UCSD-AML1 (cell line): ENCODE data around the gene IL17C.

Experiments
- DNase-seq: peaks from one replicate; lab custom pipeline; 2025; ENCODE audit not compliant: unreplicated experiment; lab: John Stamatoyannopoulos, UW

IL17C gene, protein sequence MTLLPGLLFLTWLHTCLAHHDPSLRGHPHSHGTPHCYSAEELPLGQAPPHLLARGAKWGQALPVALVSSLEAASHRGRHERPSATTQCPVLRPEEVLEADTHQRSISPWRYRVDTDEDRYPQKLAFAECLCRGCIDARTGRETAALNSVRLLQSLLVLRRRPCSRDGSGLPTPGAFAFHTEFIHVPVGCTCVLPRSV

DNA sequence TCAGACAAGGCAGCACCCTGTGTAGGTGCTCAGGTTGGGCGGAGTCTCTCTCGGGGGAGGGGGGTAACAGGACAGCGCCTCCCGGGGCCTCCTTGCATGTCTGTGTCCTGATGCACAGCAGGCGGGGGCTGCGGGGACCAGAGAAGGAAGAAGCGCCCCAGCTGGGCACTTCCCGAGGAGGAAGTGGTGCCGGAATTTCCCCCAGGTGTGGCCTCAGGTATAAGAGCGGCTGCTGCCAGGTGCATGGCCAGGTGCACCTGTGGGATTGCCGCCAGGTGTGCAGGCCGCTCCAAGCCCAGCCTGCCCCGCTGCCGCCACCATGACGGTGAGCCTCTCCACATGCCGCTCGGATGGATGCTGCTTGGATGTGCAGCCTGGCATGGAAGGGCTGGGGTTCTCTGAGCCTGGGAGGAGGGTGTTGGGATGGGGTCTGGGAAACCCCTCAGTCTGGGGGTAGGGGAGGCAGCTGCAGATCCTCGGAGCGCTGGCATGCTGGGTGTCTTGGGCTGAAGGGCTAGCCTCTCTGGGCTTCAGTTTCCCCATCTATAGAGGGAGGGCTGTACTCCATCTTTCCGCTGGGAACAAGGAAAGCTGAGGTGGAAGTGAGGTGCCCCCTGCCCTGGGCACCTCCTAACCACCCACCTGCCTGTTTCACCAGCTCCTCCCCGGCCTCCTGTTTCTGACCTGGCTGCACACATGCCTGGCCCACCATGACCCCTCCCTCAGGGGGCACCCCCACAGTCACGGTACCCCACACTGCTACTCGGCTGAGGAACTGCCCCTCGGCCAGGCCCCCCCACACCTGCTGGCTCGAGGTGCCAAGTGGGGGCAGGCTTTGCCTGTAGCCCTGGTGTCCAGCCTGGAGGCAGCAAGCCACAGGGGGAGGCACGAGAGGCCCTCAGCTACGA is at the start of gene IL17C:
Gene IL17C (plus strand): TSS at position 250 of the 908 bp plus-strand sequence. CDS start 70 bp downstream, at position 320.
- no peak for DNase-seq

DNA sequence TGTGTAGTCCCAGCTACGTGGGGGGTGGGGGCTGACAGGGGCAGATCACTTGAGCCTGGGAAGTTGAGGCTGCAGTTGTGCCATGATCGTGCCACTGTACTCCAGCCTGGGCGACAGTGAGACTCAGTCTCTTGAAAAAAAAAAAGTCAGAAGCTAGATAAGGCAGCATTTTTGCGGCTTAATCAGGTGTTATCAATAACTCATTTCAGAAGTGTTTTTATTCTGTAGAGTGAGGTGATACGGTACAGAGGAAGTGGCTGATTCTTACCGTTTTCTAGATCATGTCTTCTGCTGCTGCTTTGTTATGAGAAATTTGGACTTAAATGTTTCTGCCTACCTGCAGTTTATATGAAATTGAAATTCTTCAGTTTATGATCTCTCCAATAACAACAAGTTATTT is 49.6 kb upstream of the IL17C start:
- no peak for DNase-seq

DNA sequence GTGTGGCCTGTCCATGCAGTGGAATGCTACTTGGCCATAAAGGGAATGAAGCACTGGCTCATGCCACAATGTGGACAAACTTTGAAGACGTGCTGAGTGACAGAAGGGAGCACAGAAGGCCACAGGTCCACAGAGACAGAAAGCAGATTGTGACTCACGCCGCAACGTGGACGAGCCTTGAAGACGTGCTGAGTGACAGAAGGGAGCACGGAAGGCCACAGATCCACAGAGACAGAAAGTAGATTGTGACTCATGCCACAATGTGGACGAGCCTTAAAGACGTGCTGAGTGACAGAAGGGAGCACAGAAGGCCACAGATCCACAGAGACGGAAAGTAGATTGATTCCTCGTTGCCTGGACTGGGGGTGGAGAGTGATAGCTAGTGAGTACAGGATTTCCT is 48.9 kb upstream of the IL17C start:
- DNase-seq = no peak

DNA sequence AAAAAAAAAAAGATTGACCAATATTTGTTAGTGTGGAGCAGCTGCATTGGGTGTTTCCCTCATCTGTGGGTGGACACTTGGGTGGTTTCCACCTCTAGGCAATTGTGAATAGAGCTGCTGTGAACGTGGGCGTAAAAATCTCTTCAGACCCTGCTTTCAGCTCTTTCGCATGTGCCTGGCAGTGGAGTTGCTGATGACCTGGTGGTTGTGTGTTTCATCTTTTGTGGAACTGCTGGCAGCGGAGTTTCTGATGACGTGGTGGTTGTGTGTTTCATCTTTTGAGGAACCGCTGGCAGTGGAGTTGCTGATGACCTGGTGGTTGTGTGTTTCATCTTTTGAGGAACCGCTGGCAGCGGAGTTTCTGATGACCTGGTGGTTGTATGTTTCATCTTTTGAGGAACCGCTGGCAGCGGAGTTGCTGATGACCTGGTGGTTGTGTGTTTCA is 46.8 kb upstream of the IL17C start:
- no peak for DNase-seq

DNA sequence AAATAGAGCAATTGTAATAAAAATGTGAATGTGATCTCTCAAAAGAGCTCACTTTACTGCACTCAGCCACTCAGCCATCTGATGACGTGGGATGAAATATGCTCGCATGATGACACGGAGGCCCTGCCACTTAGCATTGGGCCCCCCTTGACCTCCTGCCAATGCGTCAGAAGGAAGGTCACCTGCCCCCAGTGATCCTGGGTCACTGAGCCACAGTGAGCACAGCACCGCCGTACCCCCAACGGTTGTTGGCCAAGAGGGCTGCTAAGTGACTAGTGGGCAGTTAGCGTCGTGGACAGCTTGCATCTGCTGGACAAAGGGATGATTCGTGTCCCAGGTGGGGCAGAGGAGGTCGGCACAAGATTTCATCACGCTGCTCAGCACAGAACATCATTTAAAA is 45.3 kb upstream of the IL17C start:
- no peak for DNase-seq

DNA sequence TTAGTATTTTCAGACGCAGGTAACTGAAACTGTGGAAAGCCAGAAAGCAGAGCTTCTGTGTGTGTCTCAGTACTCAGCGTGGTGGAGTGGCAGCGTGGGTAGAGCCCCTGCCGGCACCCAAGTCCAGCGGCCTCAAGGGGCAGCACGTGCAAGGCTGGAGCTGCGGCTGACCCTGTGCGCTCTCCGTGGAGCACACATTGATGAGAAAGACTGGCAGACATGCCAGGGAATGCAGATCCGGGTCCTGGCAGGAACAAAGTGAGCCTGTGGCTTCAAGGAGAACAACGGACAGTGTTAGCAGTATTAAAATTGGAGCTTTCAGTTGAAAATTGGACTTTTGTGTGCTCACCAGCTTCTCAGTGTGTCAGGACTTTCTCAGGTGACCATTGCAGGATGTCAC is 44.9 kb upstream of the IL17C start:
- no peak for DNase-seq

DNA sequence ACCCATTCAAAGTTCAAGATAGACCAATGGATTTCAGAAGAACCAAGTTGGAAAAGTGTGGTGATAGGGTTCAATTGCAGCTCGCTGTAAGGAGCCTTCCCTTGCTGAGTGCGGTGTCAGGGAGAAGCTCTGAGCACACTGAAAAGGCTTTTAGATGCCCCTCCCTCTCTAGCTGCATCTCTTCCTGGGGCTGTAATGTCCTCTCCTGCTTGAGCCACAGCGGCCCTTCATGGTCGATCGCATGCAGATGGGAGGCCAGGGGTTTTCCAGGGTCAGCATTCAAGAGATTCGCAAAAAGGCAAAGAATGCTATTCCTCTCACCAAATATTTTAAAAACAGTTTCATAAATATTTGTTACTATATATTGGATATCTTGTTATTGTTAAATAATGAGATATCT is 44.5 kb upstream of the IL17C start:
- DNase-seq = no peak

DNA sequence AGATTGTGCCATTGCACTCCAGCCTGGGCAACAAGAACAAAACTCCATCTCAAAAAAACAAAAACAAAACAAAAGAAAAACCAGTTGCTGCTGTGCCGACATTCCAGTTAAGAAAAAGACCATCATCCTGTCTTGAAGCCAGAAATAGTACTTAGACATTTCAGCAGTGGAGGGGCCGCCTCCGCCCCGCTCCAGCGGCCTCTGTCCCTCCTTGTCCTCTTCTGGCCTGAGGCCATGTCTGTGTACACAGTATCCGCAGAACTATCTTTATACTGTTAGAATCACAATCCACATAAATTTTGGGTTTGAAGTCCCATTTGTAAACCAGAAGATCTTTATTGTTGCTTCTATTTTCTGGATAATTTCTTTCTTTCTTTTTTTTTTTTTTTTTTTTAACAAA is 43.3 kb upstream of the IL17C start:
- no peak for DNase-seq

DNA sequence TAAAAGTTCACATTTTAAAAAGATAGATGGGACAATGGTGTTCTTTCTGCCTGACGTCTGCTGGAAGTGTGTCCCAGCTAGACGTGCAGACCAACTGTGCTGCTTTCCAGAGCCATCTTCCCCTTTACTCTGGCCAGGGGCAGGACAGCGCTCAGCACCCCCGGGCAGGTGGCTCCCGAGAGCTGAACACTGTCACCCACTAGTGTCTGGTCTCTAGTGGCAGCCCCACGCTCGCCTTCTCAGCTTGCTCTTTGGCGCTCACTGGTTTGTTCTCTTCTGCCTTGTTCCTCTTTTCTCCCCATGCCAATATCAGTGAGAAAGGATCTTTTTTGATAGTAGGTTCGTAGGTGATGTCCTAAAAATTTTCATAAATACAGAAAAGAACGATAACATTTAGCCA is 42.5 kb upstream of the IL17C start:
- no peak for DNase-seq

DNA sequence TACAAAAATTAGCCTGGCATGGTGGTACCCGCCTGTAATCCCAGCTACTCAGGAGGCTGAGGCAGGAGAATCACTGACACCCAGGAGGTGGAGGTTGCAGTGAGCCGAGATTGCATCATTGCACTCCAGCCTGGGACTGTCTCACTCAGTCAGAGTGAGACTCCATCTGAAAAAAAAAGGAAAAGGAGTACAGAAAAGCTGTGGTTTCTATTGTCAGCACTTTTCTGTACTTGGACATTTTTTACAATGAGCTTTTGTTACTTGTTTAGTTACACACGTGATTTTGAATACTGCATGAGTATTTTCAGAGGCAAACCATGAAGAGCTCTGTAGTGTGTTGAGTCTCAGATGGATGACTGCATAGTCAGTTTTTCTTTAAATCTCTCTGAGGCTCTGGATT is 41.9 kb upstream of the IL17C start:
- DNase-seq = no peak

DNA sequence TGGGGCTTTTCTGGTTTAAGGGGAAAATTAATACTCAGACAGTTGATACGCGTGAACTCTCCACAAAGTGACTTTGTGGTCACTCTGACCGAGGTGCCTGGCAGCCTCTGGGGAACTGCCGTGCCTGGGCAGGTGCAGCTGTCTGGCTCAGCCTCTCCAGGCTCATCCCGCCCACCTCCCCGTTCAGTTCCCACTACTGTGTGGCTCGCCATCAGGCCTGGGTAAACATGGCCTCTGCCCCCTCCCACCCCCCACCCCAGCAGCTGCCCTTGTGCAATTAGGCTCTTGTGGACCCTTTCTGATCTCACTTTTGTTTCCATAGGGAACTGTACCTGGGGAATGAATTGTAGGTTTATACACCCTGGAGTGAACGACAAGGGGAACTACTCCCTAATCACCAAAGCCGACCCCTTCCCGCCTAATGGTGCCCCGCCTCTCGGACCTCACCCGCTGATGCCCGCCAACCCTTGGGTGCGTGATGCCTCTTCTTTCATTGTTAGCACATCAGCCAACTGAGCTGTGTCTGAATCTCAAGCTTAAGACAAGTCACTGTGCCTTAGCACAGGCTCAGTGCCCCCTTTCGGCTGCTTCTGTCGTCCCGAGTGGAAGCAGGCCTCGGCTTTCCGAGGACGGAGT is 40.4 kb upstream of the IL17C start:
- no peak for DNase-seq

DNA sequence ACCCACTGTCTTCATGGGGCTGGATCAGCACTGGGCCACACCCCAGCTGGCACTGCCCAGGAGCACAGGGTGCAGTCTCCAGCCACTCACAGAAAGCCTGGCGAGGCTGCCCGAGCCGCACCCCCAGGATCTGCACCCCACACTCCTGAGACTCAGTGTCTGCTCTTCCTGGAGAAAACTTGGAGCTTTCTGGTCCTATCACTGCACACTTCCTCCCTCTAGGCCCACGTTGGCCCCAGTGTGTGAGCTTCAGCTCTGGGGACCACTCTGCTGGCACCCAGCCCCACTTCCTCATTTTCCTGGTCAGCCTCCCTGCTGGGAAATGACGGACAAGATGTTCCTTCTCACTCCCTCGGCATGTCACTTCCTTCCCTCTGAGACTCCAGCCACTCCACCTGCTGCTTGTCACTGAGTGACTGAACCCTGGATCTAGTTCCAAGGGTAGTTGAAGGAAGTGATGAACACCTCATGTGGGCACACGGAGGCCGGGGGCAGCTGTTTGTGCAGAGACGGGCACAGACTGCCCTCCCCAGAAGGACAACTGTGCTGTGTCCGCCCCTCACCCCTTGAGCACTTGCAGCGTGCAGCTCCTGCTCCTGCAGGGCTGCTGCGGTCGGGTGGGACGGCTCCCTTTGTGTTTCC is 39.2 kb upstream of the IL17C start:
- DNase-seq = peak; percentile 80

DNA sequence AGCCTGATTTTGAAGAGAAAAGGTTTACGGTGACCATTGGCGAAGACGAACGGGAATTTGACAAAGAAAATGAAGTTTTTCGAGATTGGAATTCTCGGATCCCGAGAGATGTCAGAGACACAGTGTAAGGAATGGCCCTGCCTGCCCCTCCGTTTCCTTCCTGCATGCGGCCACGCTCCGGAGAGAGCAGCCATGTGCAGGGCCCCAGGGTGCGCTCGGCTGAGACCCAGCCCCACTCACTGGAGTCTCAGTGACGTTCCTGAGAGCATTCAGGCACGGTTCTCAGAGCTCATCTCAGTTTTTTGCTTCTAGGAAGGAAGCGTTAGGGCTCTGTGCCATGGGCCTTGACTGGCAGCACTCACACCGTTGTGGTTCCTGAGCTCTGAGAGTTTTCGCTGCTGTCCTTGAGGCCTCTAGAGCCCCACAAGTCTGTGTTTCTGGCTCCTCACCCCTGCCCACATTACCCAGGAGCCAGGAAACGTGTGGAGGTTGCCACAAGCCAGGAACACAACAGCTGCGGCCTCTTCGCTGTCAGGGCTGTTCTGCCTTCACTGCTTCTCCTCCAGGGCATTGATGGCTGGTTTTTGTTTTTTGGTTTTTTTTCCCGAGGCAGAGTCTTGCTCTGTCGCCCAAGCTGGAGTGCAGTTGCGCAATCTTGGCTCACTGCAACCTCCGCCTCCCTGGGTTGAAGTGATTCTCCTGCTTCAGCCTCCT is 38.4 kb upstream of the IL17C start:
- peak; percentile 78 for DNase-seq

DNA sequence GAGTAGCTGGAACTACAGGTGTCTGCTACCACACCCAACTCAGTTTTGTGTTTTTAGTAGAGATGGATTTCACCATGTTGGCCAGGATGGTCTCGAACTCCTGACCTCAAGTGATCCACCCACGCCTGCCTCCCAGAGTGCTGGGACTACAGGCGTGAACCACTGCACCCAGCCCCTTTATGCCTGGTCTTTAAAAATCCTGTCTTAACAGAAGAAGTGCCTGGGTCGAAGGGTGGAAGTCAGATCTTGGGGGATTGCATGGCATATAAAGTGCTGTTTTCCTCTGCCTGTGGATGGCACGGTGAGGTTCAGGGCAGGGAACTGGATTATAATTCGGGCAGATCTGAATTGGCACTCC is 37.9 kb upstream of the IL17C start:
- no peak for DNase-seq

DNA sequence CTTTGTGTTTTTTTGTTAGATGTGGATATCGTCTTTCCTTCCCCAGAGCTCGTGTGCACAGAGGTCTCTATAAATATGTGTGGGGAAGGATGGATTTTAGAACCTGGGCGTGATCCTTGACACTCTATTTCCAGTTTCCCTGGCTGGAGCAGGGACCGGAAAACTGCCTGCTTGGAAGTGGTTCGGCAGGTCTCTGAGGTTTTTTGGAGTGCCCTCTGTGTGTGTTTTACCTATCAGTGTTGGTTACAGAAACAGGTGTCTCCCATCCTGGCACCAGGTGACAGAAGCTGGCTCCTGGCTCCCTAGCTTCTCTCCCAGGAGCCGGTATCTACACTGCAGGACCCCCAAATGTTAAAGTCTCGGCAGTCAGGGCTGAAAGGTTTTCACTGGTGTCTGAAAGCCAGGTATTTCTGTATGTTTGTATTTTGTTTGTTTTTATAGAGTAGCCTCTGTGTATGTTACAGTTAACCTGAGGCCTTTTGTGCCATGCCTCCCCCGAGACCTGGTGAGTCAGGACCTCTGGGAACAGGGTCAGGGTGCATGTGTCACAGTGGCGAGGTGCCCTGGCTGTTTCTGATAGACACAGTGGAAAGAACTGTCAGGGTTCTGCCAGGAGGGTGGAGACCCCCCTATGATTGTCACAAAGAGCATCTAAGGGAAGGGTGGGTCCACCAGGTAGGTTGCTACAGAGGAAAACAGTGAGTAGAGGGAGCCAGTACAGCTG is 36.9 kb upstream of the IL17C start:
- no peak for DNase-seq

DNA sequence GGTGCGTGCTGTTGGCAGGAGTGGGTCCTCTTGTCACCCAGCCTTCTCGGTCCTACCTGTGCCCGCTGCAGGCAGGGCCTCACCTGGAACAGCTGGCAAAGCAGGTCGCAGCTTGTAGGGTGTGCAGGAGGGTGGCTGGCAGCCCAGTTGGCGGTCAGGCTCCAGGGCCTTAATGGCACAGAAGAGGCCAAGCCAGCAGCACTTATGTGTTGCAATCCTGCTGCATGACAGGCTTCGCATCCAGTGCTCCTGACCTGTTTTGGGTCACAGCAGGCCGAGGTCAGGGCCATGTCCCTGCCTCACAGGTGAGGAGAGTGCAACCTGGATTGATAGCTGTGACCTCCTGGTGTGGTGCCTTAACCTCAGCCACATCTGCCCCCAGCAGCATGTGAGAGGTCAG is 36.3 kb upstream of the IL17C start:
- no peak for DNase-seq

DNA sequence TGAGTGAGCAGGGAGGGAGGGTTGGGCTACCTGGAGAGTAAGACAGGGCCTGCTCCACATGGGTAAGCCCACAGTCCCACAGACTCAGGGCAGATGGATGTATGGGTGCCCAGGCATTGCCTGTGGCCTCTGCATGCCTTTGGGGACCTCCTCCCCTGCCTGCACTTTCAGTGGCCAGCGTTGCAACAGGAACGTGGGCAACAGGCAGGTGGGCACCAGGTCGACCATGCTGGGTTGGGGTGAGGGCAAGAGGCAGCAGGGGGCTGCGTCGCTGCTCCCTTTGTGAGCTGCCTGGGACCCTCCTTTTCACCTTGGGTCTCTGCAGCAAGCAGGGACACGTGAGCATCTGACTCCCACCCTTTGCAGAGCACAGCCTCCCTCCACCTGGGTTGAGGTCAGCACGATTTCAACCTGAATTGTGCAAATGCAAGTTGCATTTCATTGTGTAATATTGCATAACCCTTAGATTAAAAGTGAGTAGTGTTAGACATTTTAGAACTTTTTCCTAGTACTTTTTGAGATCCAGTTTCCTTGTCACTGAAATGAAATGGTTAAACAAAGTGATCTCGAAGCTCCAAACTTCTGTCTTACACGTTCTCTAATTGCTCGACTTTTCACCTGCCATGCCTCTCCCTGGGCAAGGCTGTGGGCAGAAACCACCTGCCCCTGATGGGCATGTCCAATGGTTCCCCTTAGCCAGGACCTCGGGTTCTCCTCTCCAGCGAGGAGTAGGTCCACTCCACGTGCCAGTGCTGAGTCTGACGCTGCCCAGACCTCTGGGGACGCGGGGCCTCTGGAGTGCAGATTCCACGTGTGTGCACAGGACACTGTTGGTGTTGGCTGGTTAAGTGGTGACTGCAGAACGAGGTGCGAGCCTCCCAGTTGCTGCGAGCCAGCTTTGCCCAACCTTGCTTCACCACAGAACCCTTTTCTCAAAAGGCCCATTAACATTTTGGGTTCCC is 32.9 kb upstream of the IL17C start:
- DNase-seq = no peak

DNA sequence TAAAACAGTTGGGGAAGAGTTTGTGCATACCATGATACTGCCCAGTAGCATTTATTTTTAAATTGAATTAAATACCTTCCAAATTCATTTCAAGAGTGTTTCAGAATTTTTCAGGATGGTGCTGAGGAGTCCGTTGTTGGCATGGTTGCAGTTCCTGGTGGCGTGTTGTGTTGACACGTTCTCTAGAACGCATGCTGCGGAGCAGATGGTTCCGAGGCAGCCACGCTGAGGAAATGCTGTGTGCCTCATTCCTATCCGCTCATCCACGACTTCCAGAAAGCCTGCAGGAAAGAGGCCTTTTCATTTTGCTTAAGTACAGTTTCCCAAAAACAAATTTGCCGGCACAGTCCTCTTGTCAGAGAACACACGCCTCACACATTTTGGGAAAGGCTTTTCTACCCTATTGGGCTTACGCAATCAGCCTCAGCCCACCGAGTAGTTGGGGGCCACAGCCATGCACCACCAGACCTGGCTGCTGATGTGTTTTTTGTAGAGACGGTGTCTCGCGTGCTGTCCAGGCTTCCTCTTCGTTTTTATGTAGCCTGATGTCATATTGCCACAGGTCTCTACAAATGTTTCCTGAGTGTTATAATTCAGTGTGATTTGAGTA is 32.1 kb upstream of the IL17C start:
- DNase-seq = no peak

DNA sequence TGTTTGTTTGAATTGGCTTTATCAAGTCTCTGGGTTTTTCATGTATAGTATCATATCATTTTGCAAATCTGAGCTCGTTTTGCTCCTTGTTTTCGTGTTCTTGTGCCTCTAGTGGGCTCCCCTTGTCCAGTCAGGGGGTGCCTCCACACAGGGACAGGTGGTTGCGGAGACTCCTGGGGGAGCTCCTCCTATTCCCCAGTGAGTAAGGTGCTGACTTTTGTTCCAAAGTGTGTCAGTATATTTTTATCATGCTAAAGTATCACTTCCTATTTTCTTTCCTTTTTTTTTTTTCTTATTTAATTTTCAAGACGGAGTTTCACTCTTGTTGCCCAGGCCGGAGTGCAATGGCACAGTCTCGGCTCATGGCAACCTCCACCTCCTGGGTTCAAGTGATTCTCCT is 30.3 kb upstream of the IL17C start:
- no peak for DNase-seq
